ENCODE measurements around the gene C21orf91. TPM values are rescaled to one million over a fixed set of nuclear protein-coding genes. Genes with fewer than 3 reads are reported as not detected.

C21orf91 gene
- 2.2 to 3.9 TPM (median 2.4 TPM) in 5 replicates for total RNA-seq (2022; extraction: Qiagen RNA extraction; ENCODE audit: low read depth)

DNA sequence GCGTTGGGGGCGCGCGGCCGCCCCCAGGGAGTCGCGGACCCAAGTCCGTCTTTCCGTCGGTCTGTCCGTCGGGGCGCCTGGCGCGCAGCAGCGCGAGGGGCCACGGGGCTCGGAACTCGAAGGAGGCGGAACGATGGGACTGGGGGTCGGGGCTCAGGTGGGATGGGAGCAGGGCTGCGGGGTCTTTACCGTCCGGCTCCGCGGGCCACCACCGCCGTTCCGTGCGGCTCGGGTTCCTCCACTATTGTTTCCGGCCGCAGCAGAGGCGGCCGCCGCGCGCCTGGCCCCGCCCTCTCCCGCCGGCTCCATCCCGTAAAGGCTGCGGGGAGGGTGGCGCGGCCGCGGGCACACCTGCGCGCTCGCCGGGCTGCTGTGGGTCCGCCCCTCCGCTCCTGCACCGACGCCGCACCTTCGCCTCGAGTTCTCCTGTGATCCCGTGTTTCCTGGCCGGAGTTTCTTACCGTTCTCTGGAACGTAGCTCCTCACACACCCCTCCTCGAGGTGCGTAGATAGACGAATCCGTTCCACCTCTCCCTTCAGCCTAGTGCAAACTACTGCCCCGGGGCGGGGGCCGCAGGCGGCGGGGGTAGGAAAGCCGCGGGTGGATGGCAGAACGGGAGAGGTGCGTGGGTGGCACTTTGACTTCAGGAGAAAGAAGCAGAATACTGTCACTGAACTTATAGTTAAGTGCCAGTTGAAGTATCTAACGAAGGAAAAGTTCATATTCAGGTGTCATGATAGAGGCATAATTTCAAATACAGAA is at the start of gene C21orf91:
C21orf91 (minus strand) TSS at position 243 of the 763 bp plus-strand sequence. CDS start 1,038 bp downstream, outside the sequence.

Other genes with a start within 250 kb of the C21orf91 start
- gene BTG3, start 206.5 kb downstream of the C21orf91 start, total RNA-seq (2022; extraction: Qiagen RNA extraction; ENCODE audit: low read depth) = 26.3 to 31.4 TPM (median 28.9 TPM) in 5 replicates